Measurements from ENCODE around the gene GNB5.
"Not testable (repeated sequence)": the region's sequence is repeated elsewhere in the genome, so short reads cannot be mapped to it uniquely, and the experiment has no call there.

The GNB5 gene

DNA sequence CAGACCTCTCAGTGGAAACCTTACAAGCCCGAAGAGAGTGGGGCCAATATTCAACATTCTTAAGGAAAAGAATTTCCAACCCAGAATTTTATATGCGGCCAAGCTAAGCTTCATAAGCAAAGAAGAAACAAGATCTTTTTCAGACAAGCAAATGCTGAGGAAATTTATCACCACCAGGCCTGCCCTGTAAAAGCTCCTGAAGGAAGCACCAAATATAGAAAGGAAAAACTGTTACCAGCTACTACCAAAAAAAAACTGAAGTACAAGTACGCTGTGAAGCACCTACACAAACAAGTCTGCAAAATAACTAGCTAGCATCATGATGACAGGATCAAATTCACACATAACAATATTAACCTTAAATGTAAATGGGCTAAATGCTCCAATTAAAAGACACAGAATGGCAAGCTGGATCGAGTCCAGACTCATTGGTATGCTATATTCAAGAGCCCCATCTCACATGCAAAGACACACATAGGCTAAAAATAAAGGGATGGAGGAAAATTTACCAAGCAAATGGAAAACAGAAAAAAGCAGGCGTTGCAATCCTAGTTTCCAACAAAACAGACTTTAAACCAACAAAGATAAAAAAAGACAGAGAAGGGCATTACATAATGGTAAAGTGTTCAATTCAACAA lies 25.6 kb downstream of the GNB5 start:
- not testable (repeated sequence) for DNase-seq (ENCODE audit: low spot score)

DNA sequence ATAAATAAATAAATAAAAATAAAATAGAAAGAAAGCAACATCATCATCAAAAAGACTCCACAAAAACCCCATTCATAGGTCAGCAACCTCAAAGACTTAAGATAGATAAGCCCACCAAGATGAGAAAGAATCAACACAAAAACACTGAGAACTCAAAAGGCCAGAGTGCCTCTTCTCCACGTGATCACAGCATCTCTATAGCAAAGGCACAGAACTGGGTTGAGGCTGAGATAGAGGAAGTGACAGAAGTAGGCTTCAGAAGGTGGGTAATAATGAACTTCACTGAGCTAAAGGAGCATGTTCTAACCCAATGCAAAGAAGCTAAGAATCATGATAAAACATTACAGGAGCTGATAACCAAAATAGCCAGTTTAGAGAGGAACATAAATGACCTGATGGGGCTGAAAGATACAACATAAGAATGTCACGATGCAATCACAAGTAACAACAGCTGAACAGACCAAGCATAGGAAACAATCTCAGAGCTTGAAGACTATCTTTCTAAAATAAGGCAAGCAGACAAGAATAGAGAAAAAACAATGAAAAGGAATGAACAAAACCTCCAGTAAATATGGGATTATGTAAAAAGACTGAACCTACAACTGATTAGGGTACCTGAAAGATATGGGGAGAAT lies 26.4 kb downstream of the GNB5 start:
- no peak for DNase-seq (ENCODE audit: low spot score)

DNA sequence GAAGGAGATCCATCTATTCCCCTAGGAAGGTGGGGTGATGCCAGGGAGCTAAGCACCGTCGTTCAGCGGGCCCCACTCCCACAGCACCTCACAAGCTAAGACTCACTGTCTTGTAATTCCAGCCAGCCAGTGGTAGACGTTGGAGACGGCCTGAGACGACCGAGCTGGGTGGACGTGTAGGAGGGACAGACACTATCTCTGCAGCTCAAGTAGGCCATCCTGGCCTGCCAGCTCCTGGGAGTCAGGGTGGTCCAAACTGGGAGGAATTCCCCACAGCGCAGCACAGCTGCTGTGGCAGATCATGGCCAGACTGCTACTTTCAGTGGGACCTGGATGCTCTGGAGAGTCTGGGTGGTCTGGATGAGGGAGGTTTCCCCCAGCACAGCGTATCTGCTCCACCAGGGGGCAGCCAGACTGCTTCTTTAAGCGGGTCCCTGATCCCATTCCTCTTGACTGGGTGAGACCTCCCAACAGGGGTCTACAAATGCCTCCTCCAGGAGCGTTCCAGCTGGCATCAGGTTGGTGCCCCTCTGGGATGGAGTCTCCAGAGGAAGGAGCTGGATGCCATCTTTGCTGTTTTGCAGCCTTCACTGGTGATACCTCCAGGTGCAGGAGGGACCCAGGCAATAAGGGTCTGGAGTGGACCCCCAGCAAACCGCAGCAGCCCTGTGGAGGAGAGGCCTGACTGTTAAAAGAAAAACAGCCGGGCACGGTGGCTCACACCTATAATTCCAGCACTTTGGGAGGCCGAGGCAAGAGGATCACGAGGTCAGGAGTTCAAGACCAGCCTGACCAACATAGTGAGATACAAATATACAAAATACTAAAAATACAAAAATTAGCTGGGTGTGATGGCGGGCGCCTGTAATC lies 27.6 kb downstream of the GNB5 start:
- DNase-seq (ENCODE audit: low spot score), result no peak

DNA sequence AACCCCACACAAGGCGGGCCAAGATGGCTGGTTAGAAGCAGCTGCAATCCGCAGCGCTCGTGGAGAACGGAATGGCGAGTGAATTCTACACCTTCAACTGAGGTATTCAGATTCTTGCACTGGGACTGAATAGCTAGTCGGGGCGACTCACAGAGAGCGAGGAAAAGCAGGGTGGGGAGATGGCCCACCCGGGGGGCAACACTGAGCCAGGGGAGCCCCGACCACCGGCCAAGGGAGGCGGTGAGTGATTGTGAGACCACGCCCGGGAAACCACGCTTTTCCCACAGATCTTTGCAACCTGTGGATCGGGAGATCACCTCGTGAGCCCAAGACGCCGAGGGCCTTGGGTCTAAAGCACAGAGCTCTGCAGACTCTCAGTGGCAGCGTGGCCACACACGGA lies 28.3 kb downstream of the GNB5 start:
- DNase-seq (ENCODE audit: low spot score), result no peak

DNA sequence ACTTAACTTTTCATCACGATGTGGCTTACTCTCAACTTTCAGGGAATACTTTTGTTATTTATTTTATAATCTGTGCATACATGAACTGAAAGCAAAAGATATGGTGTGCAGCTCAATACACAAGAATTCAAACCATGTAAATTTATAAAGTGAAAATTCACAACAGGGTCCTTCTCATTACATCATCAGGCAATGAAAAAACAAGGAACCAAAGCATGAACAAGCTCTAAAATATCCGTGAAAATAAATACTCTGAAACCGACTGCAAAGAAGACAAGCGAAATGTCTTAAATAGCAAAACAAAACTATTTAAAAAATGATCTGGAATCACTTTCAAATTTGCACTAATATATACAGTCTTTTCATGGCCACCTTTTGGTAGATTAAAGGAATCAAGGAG lies 28.9 kb downstream of the GNB5 start:
- no peak for DNase-seq (ENCODE audit: low spot score)

DNA sequence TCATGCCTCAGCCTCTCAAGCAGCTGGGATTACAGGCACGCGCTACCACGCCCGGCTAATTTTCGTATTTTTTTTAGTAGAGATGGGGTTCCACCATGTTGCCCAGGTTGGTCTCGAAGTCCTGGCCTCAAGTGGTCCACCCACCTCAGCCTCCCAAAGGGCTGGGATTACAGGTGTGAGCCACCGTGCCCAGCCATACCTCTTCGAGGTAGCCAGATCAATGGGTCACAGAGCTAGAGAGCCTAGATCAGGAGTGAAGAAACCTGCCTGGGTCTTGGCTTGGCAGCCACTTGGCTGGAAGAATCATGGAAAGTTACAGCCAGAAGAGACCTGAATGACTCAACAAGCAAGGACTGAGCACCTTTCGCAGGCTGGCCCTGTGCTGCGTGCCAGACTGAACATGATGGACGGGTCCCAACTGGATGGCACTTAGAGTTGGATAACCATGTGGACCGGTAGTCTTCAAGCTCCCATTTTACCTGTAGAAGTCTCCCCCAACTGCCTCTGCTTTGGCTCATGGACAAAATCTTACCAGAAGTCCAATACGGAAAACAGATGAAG lies 29.7 kb downstream of the GNB5 start:
- DNase-seq (ENCODE audit: low spot score), result no peak

DNA sequence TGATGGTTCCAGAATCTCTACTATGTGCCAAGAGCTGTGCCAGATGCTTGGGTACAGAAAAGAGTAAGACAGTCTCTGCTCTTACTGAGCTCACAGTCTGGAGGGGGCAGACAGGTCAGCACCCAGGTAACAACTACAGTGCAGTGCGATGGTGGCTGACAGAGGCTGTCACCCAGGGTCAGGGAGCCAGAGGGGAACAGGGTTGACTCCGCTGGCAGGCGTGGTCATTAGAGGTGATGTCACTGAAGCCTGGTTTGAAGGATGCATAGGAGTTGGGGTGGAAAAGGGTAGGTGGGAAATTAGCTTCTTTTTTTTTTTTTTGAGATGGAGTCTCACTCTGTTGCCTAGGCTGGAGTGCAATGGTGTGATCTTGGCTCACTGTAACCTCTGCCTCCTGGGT lies 31.5 kb downstream of the GNB5 start:
- DNase-seq (ENCODE audit: low spot score), result no peak

DNA sequence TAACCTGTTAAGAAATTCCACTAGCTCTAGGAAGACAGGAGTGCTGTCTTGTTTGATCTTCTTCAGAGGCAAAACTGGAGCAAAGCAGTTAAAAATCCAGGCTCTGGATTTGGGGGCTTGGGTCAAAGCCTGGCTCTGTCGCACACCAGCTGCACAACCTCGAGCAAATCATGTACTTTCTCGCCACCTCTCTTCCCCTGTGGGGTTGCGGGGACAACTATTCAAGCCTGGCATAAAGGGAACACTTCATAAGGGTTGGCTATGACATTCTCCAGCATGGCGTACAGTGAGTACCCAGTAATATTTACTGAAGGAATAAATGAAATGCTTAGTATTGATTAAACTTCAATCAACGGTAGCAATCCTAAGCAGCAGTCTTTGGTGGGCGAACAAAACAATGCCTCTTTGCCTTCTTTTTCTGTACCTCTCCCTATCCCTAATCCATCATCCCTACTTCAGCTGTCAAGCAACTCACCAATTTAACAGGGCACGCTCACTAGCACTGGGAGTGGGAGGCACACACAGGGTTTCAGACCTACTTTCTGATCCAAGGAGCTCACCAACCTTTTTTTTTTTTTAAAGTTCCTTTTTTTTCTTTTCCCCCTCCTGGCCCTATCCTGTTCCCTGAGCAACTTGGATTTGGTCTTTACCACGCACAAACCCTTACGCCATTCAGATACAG lies 33.0 kb downstream of the GNB5 start:
- no peak for DNase-seq (ENCODE audit: low spot score)

DNA sequence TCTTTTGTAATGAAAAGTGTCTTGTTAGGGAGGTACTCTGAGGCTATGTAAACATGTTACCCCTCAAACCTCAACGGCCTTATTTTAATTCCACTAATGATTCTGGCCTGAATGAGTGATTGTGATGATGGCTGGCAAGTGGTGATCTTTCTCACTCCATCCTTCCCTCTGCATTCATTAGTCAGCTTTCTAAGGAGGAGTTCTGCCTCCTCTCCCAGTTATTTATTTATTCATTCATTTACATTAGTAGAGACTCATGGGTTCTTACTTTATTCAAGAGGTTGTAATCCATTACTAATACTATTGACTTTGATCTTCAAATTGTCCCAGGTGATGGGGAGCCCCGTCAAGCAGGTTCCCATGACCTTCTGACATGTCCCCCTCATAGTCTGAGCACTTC lies 35.3 kb downstream of the GNB5 start:
- no peak for DNase-seq (ENCODE audit: low spot score)

DNA sequence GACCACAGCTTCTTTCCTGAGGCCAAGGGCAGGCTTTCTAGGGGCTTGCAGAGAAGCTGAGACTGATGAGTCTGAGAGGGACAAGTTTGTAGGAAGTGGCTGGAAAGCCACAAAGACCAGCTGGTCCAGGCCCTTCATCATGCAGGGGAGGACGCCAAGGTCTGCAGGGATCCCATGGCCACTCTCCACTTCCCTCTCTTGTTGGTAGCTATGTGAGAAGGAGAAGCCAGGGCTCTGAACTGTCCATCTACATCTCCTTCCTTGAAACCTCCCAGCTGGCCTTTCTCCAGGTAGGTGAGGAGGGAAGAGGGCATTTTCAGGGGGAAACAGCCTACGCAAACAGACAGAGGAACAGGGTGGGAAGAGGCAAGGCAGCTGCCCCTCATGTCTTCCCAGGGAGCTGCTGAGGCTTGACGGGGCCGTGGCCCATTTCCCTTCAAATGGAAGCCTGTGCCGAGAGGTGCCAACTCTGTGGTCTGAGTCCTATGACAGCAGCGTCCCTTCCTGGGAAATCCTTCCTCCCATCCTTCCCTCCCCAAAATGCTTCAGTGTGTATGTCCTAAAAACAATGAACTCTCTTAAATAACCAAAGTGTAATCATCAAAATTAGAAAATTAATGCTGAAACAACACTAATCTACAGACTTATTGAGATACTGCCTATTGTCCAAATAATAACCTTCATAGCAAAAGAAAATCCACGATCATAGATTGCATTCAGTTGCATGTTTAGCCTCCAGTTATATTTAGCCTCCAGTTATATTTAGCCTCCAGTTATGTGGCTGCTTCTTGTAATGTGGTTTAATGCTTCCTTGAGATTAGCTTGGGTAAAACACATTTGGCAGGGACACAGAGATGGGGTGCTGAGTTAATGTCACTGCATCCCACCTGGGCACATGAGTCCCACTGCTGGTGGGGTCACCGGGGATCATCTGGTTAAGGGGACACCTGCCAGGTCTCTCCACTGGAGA lies 36.0 kb downstream of the GNB5 start:
- no peak for DNase-seq (ENCODE audit: low spot score)

DNA sequence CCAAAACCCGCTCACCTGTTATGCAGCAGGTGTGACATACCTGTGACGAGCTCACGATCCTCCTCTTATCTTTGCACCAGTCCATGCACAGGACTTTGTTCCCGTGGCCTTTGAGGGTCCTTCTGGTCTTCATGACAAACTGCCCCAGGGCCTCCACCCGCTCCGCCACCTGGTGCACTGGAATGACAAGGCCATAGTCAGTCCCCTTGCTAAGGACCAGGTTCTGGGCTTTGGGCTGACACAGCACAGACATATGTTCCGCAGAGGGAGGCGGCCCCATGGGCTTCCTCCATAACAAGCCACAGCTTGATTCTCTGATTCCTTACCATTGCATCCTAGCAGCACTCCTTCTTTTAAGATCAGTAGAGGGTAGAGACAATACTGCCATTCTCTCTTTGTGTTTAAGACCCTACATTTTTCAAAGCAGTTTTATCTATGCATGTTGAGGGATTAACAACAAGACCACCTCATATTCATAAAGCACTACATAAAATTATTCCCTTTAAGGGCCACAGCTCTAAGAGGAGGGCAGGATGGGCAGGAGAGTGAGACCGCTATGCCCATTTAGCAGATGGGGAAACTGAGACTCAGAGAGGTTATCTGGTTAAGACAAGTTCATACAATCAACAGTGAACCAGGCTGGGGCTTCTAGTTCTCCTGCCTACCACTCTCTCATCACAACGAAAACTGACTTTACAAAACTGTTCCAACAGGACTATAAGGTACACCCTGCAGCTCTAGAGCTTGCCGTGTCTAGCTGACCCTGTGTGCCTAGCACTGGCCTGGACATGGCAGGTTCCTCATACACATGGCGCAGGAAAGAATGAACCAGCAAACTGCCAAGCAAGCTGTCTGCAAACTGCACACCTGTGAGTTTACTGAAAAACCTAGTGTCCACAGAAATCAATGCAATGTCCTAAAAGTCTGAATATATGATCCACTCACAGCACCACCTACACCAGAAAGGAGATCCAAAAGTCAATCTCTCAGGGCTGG lies 37.0 kb downstream of the GNB5 start:
- no peak for DNase-seq (ENCODE audit: low spot score)

DNA sequence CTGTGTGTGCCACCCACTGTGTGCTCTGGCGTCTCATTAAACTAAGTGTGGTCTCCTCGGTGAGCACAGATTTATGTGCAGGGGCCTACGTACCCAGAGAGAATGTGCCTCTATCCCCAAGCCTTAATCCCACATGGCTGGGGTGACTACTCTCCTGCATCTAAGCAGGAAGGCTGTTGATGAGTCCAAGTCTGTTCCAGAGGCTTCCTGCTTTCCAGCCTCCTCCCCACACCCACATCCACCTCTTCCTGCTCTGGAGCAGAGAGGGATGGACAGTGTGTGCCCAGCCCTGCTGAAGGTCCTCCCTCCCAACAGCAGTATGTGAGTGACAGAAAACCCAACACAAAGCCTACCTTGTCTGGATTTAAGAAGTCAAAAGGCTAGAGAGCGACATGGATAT lies 39.8 kb downstream of the GNB5 start:
- no peak for DNase-seq (ENCODE audit: low spot score)

DNA sequence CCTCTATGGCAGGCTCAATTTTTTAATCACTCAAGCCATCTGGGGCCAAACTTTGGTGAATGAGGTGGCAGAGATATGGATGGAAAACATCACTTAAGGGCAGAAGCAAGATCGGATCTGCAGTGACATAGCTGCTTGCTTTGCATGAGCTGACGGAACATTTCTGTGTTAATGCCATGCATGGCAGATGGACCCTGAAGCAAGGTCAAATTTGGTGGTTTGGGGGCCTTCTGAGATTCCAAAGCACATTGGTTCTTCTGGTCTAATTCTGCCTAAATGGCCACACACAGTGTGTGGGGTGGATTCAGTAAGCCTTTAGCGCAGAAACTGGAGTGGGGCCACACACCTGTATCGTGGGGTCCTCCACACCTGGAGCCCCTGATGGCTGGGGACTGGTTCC lies 40.3 kb downstream of the GNB5 start:
- no peak for DNase-seq (ENCODE audit: low spot score)

DNA sequence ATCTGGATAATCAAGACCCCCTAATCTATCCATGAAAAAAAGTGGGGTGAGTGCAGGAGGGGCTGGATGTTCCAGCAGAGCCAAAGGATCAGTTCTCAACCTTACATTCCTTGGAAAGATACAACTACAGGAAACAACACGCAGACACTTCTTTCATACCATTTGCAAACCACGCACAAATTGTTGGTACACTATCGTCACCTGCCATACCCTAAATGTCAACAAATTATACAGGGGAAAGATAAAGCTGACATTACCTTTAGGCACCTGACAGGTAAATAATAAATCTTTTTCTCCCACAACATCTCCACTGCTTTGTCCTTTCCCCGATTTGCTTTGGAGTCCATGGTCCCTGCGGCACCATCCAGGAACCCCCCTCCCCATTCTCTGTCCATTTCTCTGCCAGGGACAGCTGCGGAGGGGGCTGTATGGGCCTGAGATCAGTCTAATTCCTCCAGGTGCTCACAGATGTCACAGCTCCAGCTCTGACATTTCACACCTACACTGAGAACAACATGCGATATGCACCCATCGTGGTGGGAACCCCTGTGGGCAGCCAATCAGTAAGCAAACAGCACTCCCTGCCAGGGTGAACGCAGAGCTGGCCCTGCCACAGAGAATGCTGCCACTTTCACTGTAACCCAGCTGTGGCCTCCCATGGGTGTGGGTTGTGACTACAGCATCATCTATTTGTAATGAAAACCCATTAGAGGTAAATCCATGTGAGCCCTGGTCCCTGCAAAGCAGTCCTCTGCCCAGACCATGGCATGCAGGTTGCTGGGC lies 41.0 kb downstream of the GNB5 start:
- DNase-seq (ENCODE audit: low spot score), result no peak

DNA sequence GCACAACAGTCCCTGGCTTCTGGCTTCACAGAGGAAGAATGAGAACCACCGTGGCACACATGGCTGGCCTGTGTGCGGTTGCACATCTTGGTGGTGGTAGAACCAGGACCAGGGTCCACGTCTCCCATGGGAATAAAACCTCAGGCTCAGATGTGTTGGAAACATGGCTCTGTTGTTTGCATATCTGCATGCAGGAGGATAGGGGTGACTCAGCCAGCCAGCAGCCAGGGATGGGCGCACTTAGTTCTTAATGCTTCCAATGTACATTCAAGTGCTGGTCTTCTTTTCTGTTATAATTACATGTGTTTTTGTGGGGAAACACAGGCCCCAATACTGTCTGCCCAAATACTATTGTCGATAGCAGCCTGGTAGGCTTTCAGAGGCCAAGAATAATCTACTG lies 42.8 kb downstream of the GNB5 start:
- DNase-seq (ENCODE audit: low spot score), result no peak

DNA sequence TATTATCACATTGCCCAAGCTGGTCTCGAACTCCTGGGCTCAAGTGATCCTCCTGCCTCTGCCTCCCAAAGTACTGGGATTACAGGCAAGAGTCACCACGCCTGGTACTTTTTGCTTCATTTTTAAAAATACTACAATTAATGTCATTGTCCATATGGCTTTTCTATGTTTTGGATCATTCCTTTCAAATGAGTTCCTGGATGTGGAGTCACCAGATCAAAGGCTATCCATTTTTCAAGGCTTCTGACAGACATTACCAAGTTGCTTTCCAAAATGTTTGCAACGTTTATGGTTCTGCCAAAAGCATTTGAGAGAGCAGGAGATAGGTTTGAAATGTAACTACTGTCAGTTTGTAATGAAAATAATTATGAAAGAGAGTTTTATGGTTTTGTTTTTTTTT lies 44.4 kb downstream of the GNB5 start:
- no peak for DNase-seq (ENCODE audit: low spot score)

DNA sequence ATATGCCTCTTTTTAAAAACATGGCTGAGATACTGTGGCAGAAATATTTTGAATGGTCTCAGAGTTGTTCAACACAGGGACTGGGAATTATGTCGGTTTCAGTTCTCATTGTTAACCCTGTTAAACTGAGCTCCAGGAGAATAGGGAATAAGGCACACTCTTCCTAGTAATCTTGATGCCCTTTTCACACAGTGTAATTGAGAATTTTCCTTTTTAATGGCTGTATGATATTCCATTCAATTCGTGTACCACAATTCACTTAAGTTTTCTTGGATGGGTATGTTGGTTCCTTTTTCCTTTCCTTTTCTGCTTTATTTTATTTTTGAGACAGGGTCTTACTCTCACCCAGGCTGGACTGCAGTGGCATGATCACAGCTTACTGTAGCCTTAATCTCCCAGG lies 44.9 kb downstream of the GNB5 start:
- DNase-seq (ENCODE audit: low spot score), result no peak

DNA sequence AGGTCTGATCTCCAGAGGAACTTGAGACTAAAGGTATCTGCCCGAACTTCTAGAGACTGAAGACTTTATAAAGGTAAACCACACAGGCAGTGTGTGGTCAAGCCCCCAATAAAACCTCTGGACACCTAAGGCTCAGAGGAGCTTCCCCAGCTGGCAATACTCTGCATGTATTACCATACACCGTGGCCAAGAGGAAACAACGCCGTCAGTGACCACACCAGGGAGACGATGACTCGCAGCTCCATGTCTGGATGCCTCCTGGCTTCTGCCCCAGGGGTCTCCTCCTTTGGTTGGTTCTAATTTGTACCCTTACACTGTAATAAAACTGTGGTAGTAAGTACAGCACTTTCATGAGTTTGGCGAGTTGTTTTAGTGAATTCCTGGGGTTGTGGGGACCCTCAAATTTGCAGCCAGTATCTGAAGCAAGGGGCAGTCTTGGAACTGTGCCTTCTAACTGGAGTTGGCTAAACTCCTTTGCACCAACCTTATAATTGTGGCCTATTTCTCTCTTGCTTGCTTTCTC lies 46.5 kb downstream of the GNB5 start:
- DNase-seq (ENCODE audit: low spot score), result no peak

DNA sequence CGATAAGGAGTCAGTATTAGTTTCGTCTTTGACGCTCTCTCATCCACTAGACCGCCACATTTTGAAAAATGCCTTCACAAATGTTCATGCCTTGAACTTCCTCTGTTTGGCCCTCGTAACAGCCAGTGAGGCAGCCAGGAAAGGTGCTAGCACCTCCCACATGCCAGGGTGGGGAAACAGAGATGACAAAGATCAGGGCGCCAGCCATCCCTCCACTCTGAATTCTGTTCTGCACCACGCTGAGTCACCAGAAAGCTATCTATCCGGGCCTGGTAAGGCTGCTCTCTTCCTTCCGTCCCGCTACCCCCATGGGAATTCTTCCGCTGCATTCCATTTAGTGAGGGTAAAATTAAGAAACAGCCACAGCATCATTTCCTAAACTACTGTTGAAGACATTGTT lies 47.3 kb downstream of the GNB5 start:
- no peak for DNase-seq (ENCODE audit: low spot score)
